Measurements from ENCODE around the gene CD99L2.

DNA sequence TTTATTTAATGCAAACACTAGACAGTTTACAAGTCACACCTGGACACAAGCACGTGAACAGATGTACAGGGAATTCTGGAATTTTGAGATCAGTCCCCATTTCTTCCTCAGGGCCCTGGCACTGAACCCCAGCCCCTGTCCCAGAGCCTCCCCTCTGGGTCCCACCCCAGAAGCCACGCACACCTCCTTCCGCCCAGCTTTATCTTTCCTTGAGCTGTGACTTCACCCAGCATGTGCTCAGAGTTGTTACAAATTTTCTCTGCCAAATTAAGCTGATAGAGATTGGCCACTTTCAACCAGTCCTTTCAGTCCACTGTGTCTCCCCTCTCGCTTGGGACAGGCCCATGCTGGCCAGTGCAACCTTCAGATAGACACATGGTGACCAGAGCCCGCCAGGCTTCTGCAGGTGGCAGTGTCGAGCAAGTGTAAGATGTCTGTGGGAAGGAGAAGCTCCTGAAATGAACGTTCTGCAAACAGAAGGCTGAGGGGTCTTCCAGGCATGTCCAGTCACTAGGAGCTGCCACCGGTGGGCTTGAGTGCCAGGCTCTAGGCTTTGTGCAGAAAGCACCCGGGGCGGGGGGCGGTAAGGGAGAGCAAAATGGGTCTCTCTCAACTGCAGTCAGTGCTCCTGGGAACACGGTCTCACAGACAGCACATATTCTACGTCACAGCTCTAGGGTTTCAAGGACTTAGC, 132.0 kb downstream of the CD99L2 start:
- TF ChIP-seq, protein P1, sequence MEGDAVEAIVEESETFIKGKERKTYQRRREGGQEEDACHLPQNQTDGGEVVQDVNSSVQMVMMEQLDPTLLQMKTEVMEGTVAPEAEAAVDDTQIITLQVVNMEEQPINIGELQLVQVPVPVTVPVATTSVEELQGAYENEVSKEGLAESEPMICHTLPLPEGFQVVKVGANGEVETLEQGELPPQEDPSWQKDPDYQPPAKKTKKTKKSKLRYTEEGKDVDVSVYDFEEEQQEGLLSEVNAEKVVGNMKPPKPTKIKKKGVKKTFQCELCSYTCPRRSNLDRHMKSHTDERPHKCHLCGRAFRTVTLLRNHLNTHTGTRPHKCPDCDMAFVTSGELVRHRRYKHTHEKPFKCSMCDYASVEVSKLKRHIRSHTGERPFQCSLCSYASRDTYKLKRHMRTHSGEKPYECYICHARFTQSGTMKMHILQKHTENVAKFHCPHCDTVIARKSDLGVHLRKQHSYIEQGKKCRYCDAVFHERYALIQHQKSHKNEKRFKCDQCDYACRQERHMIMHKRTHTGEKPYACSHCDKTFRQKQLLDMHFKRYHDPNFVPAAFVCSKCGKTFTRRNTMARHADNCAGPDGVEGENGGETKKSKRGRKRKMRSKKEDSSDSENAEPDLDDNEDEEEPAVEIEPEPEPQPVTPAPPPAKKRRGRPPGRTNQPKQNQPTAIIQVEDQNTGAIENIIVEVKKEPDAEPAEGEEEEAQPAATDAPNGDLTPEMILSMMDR (IDR thresholded peaks at IDR 0.05) = no peak
- no peak for TF ChIP-seq POLR2A (IDR thresholded peaks at IDR 0.05)

All from uterus (tissue), 2 donors.